Stimulated activated naive CD4-positive, alpha-beta T cell treated with Interleukin-2 at 50 U/mL for 16 hours (primary cell): ENCODE measurements around the gene ACO1.

ENCODE experiments used
- DNase-seq: peaks from one replicate; lab custom pipeline; 2025; lab: John Stamatoyannopoulos, UW

The ACO1 gene

DNA sequence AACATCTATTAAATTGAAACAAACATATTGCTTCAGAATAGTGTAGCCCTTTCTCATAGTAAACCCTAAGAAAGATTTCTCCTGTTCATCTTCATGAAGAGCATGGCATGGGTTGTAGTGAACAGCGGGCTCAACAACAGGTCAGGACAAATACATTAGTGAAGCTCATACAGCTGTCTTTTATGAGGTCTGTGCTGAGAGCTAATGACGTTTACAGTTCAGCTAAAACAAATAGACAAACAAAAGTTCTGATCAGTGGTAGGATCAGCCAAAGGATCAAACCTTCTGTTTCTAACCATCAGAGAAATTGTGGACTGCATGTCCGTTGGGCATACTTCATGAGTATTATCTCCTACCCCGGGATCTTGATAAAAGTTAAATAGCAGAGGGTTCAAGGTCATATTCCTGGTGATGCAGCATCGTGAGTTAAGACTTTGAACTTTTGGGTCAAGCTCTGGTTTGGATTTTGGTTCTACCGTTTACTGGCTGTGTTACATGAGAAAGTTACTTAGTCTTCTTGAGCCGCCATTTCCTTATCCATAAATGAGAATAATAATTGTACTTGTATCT lies 37.9 kb downstream of the ACO1 start:
- no peak for DNase-seq

DNA sequence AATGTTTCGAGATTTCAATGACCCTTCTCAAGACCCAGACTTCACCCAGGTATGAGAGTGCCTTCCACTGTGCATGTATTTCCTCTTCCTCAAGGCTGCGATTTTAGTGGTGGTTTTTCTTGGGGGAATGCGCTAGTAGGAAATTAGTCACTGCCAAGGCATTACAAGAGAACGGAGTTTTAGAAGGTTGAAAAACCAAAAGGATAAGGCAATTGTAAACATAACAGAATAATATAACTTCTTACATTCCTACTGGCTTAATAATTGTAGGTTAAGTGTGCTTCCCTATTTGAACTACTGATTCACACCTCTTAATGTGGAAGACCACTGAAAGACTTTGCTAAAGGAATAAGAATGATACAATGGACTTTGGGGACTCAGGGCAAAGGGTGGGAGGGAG lies 38.9 kb downstream of the ACO1 start:
- no peak for DNase-seq

DNA sequence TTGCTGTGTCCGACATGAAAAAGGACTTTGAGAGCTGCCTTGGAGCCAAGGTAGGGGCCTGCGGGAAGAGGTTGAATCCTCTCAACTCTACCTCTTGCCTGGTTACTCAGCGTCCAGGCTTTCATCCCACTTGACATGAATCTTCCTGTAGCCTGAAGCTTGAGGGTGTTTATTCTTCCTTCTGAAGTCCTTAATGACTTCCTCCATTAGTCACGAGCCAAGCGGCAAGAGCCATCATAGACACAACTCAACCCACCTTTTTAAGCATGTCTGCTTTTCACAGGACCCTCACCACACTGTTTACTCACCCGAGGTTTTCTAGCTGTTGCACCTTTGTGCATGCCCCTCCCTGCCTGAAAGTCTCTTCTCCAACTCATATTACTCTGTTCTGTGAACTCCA lies 40.2 kb downstream of the ACO1 start:
- DNase-seq = no peak

DNA sequence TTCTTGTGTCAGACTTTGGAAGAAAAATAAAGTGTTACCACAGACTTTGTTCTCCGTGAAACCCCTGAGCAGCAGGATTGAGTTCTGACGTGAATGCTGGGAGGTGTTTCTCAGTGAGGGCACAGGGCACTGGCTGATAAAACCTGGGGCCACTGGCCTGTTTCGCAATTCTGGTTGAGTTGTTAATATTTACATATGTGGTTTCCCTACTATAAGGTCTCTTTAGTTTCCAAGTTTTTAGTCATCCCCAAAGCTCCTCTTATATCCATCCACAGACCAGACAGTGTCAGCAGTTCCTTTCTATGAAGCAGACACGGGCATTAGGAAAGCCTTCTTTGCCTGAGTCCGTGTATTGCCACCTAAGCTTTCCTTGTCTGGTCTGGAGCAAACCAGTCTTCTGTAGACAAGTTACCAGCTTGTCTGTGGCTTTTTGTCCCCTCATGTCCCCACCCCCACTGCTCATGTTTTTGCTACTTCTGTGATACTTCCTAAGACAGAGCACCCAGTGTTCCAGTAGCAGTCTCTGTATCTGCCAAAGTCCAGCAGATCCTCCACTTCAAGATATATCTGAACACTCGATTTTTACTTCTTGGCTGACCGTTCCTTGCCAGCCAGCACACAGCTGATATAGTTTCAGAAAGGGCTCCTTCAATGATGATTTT lies 42.0 kb downstream of the ACO1 start:
- no peak for DNase-seq

- no peak for DNase-seq
Measured at GRCh38 chr9:32427111-32427873, 42.8 kb downstream of the ACO1 start.

- DNase-seq = no peak
Measured at GRCh38 chr9:32430720-32431119, 46.3 kb downstream of the ACO1 start.

DNA sequence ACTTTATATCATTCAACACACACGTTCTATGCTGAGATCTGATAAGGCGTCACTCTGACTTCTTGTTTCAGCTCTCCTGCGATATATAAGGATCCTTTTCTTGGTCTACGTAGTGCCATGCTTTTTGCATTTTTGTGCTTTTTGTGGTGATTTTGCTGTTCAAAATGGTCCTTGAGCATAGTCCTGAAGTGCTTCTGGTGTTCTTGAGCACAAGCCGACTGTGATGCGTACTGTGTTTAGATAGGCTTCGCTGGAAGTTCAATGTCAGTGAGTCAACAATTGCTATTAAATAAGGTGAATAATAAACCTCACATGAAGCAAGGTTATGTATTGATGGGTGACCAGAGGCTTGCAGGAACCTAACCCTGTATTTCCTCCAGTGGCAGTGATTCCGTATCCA lies 46.8 kb downstream of the ACO1 start:
- no peak for DNase-seq

GRCh38 chr9:32431940-32432555 lies 47.6 kb downstream of the ACO1 start:
- peak; percentile 8 for DNase-seq

GRCh38 chr9:32434892-32435291 lies 50.4 kb downstream of the ACO1 start:
- no peak for DNase-seq

DNA sequence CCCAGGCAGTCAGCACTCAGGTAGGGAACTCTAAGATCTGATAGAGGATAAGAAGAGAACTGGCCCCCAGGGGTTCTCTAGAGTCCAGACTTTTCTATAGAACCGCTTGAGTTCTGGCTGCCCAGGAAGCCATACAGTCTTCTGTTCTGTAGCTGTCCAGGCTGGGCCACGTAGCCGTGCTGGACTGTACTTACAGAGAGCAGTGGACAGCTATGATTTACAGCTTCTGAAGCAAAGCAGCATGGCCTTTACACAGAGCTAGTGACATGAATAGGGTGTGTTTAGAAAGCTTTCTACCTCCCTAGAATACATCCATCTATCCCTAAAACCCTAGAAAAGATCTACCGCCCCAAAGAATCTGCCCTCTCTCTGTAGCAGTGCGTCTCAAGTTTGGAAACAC lies 57.2 kb downstream of the ACO1 start:
- DNase-seq = no peak

GRCh38 chr9:32442433-32442832 lies 58.0 kb downstream of the ACO1 start:
- DNase-seq = no peak

GRCh38 chr9:32449969-32450368 lies 65.5 kb downstream of the ACO1 start:
- no peak for DNase-seq

DNA sequence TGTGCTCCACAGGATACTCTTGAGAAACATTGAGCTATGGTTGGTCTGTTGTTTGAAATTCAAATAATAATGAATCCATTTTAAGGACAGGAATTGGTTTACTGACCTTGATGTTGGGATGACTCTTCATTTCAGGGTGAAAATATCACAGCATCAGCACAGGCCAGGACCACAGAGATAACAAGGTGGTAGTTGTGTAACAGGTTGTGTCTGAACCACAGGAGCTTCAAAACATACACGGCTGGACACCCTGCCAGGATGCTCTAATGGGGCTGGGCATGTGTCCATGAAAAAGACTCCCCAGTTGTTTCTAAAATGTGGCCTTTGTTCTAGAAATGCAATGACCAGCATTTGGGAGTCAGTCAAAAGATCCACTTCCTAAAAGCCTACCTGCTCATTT lies 69.8 kb downstream of the ACO1 start:
- DNase-seq = no peak

DNA sequence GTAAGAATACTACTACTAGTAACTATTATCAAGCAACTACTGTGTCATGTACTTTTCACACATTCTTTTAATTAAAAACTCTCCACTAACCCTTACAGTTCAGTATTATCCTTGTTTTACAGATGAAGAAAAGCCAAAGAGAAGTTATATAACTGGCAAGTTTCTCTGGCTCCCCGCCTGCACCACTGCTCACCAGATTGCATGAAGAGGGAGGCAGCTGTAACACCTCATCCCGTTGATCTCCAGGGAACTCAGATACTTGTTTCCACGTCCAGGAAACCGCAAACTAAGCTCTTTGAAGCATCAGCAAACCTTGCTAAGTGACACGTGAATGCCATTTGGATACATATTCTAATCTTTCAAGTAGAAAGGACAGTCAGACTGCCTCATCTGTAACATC lies 71.3 kb downstream of the ACO1 start:
- no peak for DNase-seq

GRCh38 chr9:32456564-32456963 lies 72.1 kb downstream of the ACO1 start:
- DNase-seq = no peak

GRCh38 chr9:32463500-32464293 lies 79.3 kb downstream of the ACO1 start:
- DNase-seq = no peak

DNA sequence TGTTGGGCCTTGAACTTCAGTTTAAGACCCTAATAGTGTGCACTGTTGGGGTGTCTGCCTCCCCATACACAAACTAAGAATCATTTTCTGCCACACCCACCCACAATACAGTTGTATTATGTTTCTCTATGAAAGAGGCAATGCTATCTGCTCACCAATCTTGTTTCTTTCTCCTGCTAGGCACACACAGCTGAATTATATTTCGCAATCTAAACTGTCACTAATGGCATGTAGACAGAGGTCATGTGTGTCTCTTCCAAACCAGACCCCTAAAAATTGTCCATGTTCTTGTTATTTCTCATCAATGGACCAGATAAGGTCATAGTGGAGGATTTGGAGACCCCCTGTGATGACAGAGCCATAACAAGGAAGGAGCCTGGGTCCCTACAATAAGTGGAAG lies 84.3 kb downstream of the ACO1 start:
- DNase-seq = no peak

DNA sequence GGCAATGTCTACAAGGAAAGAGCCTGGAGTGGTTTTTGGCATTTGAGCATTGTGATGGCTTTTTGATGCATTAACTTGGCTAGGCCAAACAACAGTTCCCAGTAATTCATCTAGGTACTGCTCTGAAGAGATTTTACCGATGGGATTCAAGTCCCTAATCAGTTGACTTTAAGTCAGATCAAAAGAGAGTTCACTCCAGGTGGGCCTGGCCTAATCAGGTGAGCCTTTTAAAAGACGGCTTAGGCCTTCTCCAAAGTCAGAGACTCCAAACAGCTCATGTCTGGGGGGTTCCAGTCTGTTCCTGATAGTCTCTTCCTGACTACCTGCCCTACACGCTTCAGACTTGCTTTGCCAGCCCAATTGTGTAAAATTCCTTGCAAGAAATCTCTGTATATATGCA lies 87.9 kb downstream of the ACO1 start:
- DNase-seq = no peak

DNA sequence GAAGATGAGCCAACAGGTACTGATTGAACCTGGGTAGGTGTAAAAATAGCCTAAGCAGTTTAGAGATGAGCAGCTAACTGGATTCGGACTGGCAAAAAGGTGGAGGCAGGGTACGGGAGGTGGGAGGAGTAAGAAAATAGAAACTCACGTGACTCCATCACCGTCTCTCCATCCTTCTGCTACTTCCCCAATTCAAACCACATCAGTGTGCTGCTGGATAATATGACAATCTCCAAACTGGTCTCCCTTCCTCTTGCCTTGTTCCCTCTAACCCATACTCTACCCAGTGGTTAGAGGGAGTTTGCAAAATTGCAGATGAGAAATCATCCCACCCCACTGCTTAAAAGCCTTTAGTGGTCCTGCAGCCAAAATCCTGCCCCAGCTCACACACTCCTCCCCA lies 98.9 kb downstream of the ACO1 start:
- no peak for DNase-seq

- no peak for DNase-seq
Measured at GRCh38 chr9:32486839-32487562, 102.6 kb downstream of the ACO1 start.

DNA sequence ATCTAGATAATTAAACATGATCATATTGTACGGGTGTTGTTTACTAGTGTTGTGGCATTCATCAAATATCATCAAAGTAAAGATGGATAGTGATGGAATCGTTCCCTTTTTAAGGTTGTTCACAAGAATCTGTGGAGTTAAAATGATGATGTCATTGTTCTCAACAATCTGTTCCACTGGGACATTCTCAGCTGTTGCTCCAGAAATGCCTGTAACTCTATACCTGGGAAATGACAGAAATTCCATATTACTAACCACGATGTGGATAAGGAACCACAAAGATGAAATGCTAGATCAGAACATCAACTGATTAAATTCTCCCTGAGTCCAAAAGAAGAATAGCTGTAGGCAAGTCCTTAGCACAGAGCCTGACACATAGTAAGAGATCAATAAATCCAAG lies 103.5 kb downstream of the ACO1 start:
- DNase-seq = no peak

DNA sequence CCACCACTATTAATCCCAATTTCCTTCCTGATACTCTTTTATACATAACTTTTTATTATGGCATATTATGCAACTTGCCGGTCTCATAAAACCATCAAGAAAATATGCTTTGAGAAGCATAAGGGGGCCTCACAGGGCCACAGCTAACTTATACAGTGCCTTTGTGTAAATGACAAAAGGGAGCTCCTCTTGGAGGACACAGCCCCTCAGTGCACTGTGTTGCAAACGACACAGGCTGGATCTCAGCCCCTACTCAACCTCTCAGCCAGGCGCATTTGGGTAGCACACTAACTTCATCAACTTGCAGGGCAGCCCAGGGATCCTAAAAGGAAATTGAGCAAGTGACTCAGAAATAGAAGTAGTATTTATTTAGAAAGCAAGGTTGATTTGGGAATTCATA lies 106.2 kb downstream of the ACO1 start:
- no peak for DNase-seq
